ENCODE results near the gene WWC2.

The WWC2 gene

DNA sequence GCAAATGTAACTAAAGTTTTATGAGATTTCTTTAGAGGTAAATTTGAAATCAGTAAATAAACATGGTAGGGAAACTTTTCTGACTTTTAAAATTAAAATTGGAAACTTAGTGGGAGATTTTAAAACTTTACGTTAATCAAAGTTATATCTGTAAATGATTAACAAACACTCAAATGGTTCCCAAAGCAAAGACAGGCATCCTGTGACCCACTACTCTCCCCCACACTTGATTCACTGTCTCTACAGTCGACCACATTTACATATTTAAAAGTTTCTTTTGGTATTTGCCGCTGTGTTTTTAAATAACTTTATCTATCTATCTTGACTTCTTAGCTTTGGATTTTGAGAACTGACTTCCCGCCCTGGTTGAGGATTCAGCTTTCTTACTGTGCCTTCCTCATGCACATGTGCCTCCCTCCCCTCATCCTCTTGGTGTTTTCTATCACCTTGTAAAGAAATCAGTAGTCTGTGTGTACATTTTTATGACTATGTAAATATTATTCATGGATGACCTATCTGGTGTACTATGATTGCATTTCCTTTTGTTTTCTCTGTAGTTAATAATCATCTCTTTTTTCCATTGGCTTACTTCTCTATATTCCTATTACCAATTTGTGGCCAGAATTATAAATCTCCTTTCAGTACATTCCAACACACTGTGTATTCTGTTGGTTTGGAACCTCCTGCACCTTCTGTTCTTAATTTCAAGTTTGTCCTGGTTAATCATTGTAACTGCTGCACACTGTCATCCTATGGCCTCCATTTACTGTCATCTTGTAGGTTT, 72.6 kb downstream of the WWC2 start:
- TF ChIP-seq, protein P1, sequence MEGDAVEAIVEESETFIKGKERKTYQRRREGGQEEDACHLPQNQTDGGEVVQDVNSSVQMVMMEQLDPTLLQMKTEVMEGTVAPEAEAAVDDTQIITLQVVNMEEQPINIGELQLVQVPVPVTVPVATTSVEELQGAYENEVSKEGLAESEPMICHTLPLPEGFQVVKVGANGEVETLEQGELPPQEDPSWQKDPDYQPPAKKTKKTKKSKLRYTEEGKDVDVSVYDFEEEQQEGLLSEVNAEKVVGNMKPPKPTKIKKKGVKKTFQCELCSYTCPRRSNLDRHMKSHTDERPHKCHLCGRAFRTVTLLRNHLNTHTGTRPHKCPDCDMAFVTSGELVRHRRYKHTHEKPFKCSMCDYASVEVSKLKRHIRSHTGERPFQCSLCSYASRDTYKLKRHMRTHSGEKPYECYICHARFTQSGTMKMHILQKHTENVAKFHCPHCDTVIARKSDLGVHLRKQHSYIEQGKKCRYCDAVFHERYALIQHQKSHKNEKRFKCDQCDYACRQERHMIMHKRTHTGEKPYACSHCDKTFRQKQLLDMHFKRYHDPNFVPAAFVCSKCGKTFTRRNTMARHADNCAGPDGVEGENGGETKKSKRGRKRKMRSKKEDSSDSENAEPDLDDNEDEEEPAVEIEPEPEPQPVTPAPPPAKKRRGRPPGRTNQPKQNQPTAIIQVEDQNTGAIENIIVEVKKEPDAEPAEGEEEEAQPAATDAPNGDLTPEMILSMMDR (IDR thresholded peaks at IDR 0.05; ENCODE audit: borderline replicate concordance, insufficient read depth, low read depth, low read length) = no peak

DNA sequence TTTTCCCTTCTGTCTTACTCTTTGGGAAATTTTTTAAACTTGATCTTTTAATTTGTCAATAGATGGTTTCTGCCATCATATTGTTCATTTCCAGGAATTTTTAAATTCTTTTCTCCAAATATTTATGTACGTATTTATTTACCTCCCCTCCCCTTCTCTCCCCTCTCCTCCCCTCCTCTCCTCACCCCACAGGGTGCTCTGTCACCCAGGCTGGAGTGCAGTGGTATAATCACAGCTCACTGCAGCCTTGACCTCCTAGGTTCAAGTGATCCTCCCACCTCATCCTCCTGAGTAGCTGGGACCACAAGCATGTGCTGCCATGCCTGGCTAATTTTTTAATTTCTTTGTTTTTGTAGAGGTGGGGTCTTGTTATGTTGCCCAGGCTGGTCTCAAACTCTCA, 73.8 kb downstream of the WWC2 start:
- TF ChIP-seq, protein P1 (IDR thresholded peaks at IDR 0.05; ENCODE audit: borderline replicate concordance, insufficient read depth, low read depth, low read length) = no peak
- H3K4me3 ChIP-seq (ENCODE audit: low read depth, low read length) = no peak overlapping the region

More for the DNA sequence above, 72.6 kb downstream of the WWC2 start:
- H3K4me3 ChIP-seq (ENCODE audit: low read depth, low read length) = no peak overlapping the region

DNA sequence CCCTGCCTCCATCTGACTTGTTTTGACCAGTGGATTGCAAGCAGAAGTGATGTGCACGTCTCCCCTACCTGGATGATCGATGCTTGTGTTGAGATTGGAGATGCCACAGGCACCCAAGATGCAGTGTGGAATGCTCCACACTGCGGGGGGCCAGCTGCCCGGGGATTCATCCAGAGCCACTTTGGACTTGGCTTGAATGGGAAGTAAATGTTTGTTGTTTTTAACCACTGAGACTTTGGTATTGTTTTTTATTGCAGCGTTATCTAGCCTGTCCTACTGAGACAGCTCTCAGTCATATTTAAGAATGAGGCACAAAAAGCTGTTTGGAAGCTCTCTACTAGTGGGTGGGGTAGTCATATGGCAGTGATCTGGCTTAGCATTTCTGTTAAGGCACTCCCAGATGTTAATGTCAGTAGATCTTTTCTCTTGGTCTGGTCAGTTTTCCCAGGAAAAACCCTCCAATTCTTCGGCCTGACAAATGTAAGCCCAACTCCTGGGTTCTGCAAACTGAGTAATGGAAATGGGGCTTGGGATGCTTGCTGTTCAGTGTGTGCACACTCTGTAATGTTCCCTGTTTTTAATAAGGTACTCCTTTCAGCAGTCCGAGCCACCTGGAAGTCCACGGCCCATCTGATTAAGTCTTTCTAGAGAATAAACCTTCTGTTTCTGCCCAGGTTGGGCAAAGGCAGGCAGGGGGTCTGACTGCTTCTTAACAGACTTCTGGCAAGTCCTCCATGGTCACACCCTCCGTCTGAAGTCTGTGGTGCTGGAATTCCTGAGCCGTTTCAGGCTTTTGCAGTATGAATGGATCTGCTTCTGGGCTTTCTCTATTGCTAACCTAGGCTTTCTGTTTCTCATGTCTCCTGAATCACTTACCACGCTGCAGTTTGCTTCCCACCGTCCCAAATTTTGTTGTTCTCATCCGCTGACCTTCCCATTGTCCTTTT, 74.8 kb downstream of the WWC2 start:
- no peak overlapping the region for H3K4me3 ChIP-seq (ENCODE audit: low read depth, low read length)

DNA sequence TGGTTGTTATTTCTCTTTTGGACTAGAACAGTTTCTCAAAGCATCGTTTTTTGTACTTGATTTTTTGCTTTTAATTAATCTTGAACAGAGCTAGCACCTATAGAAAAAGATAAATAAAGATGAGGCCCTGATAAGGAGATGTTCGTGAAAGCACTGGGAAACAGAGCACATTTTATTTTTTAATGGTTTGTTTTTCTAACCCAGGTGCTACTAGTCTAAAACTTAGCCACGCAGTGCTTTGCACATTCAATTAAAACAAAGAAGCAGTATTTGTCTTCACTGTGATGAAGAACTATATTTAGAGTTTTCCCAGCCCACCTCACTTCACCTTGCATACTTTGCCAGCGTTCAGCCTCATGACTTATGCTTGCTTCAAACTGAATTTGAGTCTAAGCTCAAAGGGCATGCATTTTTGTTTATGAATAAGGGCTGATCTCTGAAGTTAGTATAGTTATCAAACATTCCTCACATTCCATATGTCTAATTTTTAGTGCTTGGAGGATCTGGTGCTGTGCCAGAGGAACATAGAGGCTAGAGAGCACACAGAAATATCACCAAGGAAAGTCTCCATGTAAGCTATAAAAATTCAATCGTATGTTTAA, 76.7 kb downstream of the WWC2 start:
- no peak overlapping the region for H3K4me3 ChIP-seq (ENCODE audit: low read depth, low read length)
- TF ChIP-seq, protein P1 (IDR thresholded peaks at IDR 0.05; ENCODE audit: borderline replicate concordance, insufficient read depth, low read depth, low read length) = no peak

More for the DNA sequence above, 74.8 kb downstream of the WWC2 start:
- TF ChIP-seq, protein P1 (IDR thresholded peaks at IDR 0.05; ENCODE audit: borderline replicate concordance, insufficient read depth, low read depth, low read length) = no peak

DNA sequence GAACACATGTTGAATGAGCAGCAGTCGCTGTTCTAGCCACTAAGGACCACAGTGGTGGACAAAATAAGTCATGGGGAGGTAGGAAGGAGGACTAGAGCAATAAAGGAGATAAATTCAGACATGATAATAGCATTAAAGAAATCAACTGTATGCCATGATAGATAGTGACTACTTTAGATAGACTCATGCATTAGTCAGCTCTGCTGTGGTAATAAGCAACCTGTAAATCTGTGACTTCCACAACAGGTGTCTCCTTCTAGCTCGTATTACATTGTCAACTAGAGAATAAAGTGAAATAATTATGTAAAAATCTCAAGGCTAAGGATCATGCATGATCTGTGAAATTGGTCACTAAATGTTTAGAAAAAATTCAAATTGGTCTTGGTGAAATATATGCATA, 77.9 kb downstream of the WWC2 start:
- no peak overlapping the region for H3K4me3 ChIP-seq (ENCODE audit: low read depth, low read length)

DNA sequence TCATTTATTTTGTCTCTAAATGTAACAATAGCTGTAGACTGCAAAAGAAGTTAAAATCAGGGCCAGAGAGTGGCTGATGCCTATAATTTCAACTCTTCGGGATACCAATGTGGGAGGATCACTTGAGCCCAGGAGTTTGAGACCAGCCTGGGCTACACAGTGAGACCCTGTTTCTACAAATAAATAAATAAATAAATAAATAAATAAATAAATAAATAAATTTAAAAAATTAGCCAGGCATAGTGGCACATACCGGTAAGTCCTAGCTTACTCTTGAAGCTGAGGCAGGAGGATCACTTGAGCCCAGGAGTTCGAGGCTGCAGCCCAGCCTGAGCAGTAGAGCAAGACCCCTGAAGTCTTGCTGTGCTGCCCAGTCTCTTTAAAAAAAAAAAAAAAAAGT, 79.1 kb downstream of the WWC2 start:
- no peak overlapping the region for H3K4me3 ChIP-seq (ENCODE audit: low read depth, low read length)
- TF ChIP-seq, protein P1 (IDR thresholded peaks at IDR 0.05; ENCODE audit: borderline replicate concordance, insufficient read depth, low read depth, low read length) = no peak

More for the DNA sequence above, 77.9 kb downstream of the WWC2 start:
- TF ChIP-seq, protein P1 (IDR thresholded peaks at IDR 0.05; ENCODE audit: borderline replicate concordance, insufficient read depth, low read depth, low read length) = no peak

All from GM12875 (cell line).